HepG2 (cell line): ENCODE measurements around the gene ZNF629. TPM values are rescaled to one million over a fixed set of nuclear protein-coding genes. Genes with fewer than 3 reads are reported as not detected.

Experiments used
- ATAC-seq: fragments of 200-7000 bp; cut with Tn5 transposase; 3 replicates; pipeline ENCODE4 v1.9.1; 2020; ENCODE audit warnings: mild to moderate bottlenecking, moderate library complexity
- BruUV-seq: library from RNA; stranded (reverse); fragments of 400-500 nt; replicated peaks from 2 replicates; lab custom pipeline; 2021; lab: Mats Ljungman, UMichigan
- CTCF ChIA-PET: fragments of 300-600 bp; formaldehyde crosslinking; extraction: SDS; loops from one replicate; lab custom pipeline; 2021; ENCODE audit warnings: low total read pairs, inconsistent platforms, low intra/inter-chr PET ratio; lab: Yijun Ruan, JAX
- POLR2A ChIA-PET: fragments of 350-600 bp; sonication (Branson Sonifier 250); formaldehyde crosslinking; loops from one replicate; lab custom pipeline; 2020; ENCODE audit warnings: antibody characterized with exemption, inconsistent platforms; lab: Yijun Ruan, JAX
- DNase-seq: peaks from one replicate; pipeline ENCODE4 v3.0.0-alpha.2; 2015; ENCODE audit warnings: low spot score
- FAIRE-seq: peaks from 3 replicates; lab custom pipeline; 2011; peaks lifted over from hg19 to GRCh38; lab: Jason Lieb, UNC
- H2AFZ ChIP-seq: one replicate; pipeline ENCODE4 v1.6.1; 2011; ENCODE audit warnings: low read length, inconsistent platforms
- H3K27ac ChIP-seq: fragments of 300-600 bp; 3 replicates; pipeline ENCODE4 v1.8.0; 2011; ENCODE audit warnings: mixed run types, mild to moderate bottlenecking, mixed read lengths, low read length, inconsistent platforms; ENCODE audit not compliant: insufficient read depth; ENCODE audit errors: extremely low read length
- H3K27me3 ChIP-seq, 2 experiments: fragments of 200-600 bp in 1 of 2; 2 replicates in 1 of 2; 3 replicates in 1 of 2; pipeline versions ENCODE4 v1.6.0 to v1.8.0; 2011; ENCODE audit warnings: low read length in 2 of 2, mild to moderate bottlenecking in 2 of 2, moderate library complexity in 2 of 2, inconsistent platforms in 1 of 2; ENCODE audit not compliant: insufficient read depth in 2 of 2, control insufficient read depth in 1 of 2
- H3K36me3 ChIP-seq, 2 experiments: fragments of 200-600 bp in 1 of 2; replicated peaks in 1 of 2; 2 replicates in 1 of 2; 3 replicates in 1 of 2; pipeline versions ENCODE4 v1.5.1 to v1.8.0; 2011; ENCODE audit warnings: low read length in 2 of 2, inconsistent platforms in 1 of 2; ENCODE audit not compliant: insufficient read depth in 2 of 2, control insufficient read depth in 1 of 2
- H3K4me1 ChIP-seq: 2 replicates; pipeline ENCODE4 v1.5.1; 2012; ENCODE audit warnings: low read length, inconsistent platforms; ENCODE audit not compliant: insufficient read depth
- H3K4me2 ChIP-seq: 2 replicates; pipeline ENCODE4 v1.6.0; 2011; ENCODE audit warnings: low read depth, low read length, inconsistent platforms
- H3K4me3 ChIP-seq, 3 experiments: fragments of 200-600 bp in 1 of 3; sonication (generic), shearing (Covaris generic) in 1 of 3; replicated peaks in 1 of 3; 2 replicates each; pipeline ENCODE4 v1.5.1; 2011 to 2016; ENCODE audit warnings: low read length in 3 of 3, inconsistent platforms in 2 of 3, low read depth in 2 of 3, mild to moderate bottlenecking in 2 of 3, control low read depth in 1 of 3, mixed read lengths in 1 of 3; ENCODE audit not compliant: insufficient read depth in 1 of 3
- H3K79me2 ChIP-seq: one replicate; pipeline ENCODE4 v1.6.1; 2011; ENCODE audit warnings: low read length, inconsistent platforms; ENCODE audit not compliant: insufficient read depth
- H3K9ac ChIP-seq: 2 replicates; pipeline ENCODE4 v1.6.0; 2011; ENCODE audit warnings: mild to moderate bottlenecking, low read depth, low read length, inconsistent platforms; ENCODE audit not compliant: insufficient read depth
- H3K9me3 ChIP-seq: 2 replicates; pipeline ENCODE4 v1.5.1; 2012; ENCODE audit warnings: mild to moderate bottlenecking, low read length
- H4K20me1 ChIP-seq: 2 replicates; pipeline ENCODE4 v1.6.0; 2011; ENCODE audit warnings: inconsistent platforms, mild to moderate bottlenecking, low read length, moderate library complexity; ENCODE audit not compliant: insufficient read depth
- CTCF ChIP-seq: sonication (generic); formaldehyde crosslinking; IDR thresholded peaks from 2 replicates; pipeline ENCODE4 v1.5.0; 2020; ENCODE audit warnings: mild to moderate bottlenecking, missing genetic modification reagents, moderate library complexity
- EHMT2 ChIP-seq: fragments of 200-600 bp; sonication (generic); IDR thresholded peaks from 2 replicates; pipeline ENCODE4 v1.7.0; 2017; ENCODE audit warnings: antibody characterized with exemption, low read depth, low read length, borderline replicate concordance
- MEIS1 ChIP-seq: sonication (generic); formaldehyde crosslinking; IDR thresholded peaks from 2 replicates; pipeline ENCODE4 v1.9.0; 2021; ENCODE audit warnings: mild to moderate bottlenecking, missing genetic modification reagents, moderate library complexity, borderline replicate concordance
- ONECUT2 ChIP-seq: sonication (generic); formaldehyde crosslinking; IDR thresholded peaks from 2 replicates; pipeline ENCODE4 v1.4.0; 2020; ENCODE audit warnings: missing genetic modification reagents
- SOX5 ChIP-seq: IDR thresholded peaks from 2 replicates; pipeline ENCODE4 v1.6.1; 2016; ENCODE audit warnings: borderline replicate concordance
- SSRP1 ChIP-seq: IDR thresholded peaks from 2 replicates; pipeline ENCODE4 v1.6.1; 2016; ENCODE audit warnings: control low read depth
- TOPORS ChIP-seq: sonication (generic); formaldehyde crosslinking; IDR thresholded peaks from 2 replicates; pipeline ENCODE4 v1.8.0; 2023; ENCODE audit warnings: mild to moderate bottlenecking, missing genetic modification reagents
- ZNF121 ChIP-seq: sonication (generic); formaldehyde crosslinking; IDR thresholded peaks from 2 replicates; pipeline ENCODE4 v1.5.0; 2020; ENCODE audit warnings: mild to moderate bottlenecking, missing genetic modification reagents
- ZNF282 ChIP-seq: fragments of 450-650 bp; IDR thresholded peaks from 2 replicates; pipeline ENCODE4 v1.6.1; 2018; ENCODE audit not compliant: partially characterized antibody
- ZNF740 ChIP-seq: sonication (generic); formaldehyde crosslinking; IDR thresholded peaks from 2 replicates; pipeline ENCODE4 v1.4.0; 2020; ENCODE audit warnings: missing genetic modification reagents
- WGBS: methylation state at CpG from one replicate; pipeline ENCODE4 v1.1.6; 2017; ENCODE audit warnings: low lambda C conversion rate; 5-methylcytosine and 5-hydroxymethylcytosine counted together
- in situ Hi-C: cut with HindIII; loops from 2 replicates; pipeline ENCODE4 v1.10.0; 2017; ENCODE audit warnings: low pct_unique_long_range_greater_than_20kb; ENCODE audit not compliant: extremely low pct_ligation_motif_present
- intact Hi-C: fragments of 100-400 bp; cut with micrococcal nuclease; formaldehyde crosslinking; loops from one replicate; pipeline ENCODE4 v1.10.0; 2022; ENCODE audit not compliant: unreplicated experiment
- polyA plus RNA-seq, 8 experiments: library from polyadenylated mRNA; depleted of rRNA in 3 of 8; stranded (reverse) in 7 of 8; unstranded in 1 of 8; fragments of >200 nt; fragmentation: Illumina TruSeq in 4 of 8; extraction: Trizol in 4 of 8; gene quantifications; 2 replicates each; pipeline versions ENCODE4 v1.2.1 to v1.2.3, GENCODE V29; 2011 to 2016; ENCODE audit warnings: low read depth in 4 of 8, missing spikeins in 1 of 8, mixed read lengths in 1 of 8; ENCODE audit not compliant: insufficient read depth in 1 of 8
- total RNA-seq, 5 experiments: library from RNA; depleted of rRNA; stranded (reverse); fragments of >200 nt; fragmentation: Illumina TruSeq; extraction: Trizol; gene quantifications; 2 replicates each; pipeline ENCODE4 v1.2.3, GENCODE V29; 2016; ENCODE audit warnings: low read depth in 1 of 5
- TF ChIP-seq, protein P1 (sequence below): sonication (generic); formaldehyde crosslinking; IDR thresholded peaks from 2 replicates; pipeline ENCODE4 v1.5.0; 2020; ENCODE audit warnings: mild to moderate bottlenecking, missing genetic modification reagents, borderline replicate concordance

ZNF629 gene
- total and polyA plus RNA-seq, 2 of the 13 experiments (the other 11 are each of a cell fraction or from before 2014, with no cell fraction given) = 6.1 to 16.5 TPM

DNA sequence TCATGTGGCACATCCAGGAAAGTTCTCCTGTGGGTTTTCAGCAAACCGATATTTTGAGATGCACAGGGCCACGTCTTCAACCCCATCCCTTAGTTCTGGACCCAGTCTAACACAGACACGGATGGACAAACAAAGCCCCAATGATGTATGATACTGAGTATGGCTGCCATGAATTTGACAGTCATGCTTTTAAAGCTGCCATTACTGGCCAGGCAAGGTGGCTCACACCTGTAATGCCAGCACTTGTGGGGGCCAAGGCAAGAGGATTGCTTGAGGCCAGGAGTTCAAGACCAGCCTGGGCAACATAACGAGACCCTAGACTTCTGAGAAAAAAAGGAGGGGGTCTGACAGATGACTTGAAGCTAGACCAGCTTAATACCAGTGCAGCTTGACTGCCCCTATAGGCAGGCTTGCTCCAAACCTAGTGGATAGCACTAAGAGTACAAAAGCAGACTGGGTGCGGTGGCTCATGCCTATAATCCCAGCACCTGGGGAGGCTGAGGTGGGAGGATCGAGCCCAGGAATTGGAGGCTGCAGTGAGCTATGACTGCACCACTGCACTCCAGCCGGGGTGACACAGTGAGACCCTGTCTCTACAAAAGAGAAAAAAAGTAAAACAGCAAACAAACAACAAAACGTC is 10.8 kb upstream of the ZNF629 start (continued):
- TF ChIP-seq CTCF (CRISPR knock-in tag) (peak; percentile 33; the same call in 1 of the 2 replicates), EHMT2 (no peak), ONECUT2 (CRISPR knock-in tag) (no peak), ZNF282 (no peak)

GRCh38 chr16:30794634-30795033 is 7.6 kb upstream of the ZNF629 start:
- no peaks in the 10 kb centered on the region for H3K9me3 ChIP-seq
- FAIRE-seq (no peak), DNase-seq (no peak), ATAC-seq (no peak)
- no peak overlapping the region for H3K27ac ChIP-seq
- H4K20me1 ChIP-seq = no peaks in the 10 kb centered on the region
- H3K27me3 ChIP-seq = peaks cover 4 to 21% of the 10 kb centered on the region in 2 experiments; a peak in 3 of 5 replicates
- no peak overlapping the region for H3K9ac ChIP-seq
- no peaks in the 10 kb centered on the region for H3K79me2 ChIP-seq
- no peak overlapping the region for H2AFZ ChIP-seq
- H3K36me3 ChIP-seq = no peaks in the 10 kb centered on the region
- peaks cover 48% of the 10 kb centered on the region for H3K4me1 ChIP-seq
- WGBS = 45% methylated on average over 3 of the region's 3 CpGs
- ChIA-PET POLR2A (interaction anchor here (1.3 to 7.0 kb wide), 2 partner anchors 11 to 80 kb away, joined by 3 to 42 read pairs; no protein-coding TSS in a partner anchor), CTCF (no interaction called here)
- intact Hi-C loops (no loop called here), in situ Hi-C loops (no loop called here)
- H3K4me3 ChIP-seq = no peak overlapping the region
- no peak overlapping the region for H3K4me2 ChIP-seq
- no TSS peak for BruUV-seq
- TF ChIP-seq ZNF740 (CRISPR knock-in tag) (no peak), MEIS1 (no peak), ZNF121 (no peak), TOPORS (CRISPR knock-in tag) (no peak), SOX5 (CRISPR knock-in tag) (no peak), SSRP1 (CRISPR knock-in tag) (no peak)
- TF ChIP-seq, protein P1, sequence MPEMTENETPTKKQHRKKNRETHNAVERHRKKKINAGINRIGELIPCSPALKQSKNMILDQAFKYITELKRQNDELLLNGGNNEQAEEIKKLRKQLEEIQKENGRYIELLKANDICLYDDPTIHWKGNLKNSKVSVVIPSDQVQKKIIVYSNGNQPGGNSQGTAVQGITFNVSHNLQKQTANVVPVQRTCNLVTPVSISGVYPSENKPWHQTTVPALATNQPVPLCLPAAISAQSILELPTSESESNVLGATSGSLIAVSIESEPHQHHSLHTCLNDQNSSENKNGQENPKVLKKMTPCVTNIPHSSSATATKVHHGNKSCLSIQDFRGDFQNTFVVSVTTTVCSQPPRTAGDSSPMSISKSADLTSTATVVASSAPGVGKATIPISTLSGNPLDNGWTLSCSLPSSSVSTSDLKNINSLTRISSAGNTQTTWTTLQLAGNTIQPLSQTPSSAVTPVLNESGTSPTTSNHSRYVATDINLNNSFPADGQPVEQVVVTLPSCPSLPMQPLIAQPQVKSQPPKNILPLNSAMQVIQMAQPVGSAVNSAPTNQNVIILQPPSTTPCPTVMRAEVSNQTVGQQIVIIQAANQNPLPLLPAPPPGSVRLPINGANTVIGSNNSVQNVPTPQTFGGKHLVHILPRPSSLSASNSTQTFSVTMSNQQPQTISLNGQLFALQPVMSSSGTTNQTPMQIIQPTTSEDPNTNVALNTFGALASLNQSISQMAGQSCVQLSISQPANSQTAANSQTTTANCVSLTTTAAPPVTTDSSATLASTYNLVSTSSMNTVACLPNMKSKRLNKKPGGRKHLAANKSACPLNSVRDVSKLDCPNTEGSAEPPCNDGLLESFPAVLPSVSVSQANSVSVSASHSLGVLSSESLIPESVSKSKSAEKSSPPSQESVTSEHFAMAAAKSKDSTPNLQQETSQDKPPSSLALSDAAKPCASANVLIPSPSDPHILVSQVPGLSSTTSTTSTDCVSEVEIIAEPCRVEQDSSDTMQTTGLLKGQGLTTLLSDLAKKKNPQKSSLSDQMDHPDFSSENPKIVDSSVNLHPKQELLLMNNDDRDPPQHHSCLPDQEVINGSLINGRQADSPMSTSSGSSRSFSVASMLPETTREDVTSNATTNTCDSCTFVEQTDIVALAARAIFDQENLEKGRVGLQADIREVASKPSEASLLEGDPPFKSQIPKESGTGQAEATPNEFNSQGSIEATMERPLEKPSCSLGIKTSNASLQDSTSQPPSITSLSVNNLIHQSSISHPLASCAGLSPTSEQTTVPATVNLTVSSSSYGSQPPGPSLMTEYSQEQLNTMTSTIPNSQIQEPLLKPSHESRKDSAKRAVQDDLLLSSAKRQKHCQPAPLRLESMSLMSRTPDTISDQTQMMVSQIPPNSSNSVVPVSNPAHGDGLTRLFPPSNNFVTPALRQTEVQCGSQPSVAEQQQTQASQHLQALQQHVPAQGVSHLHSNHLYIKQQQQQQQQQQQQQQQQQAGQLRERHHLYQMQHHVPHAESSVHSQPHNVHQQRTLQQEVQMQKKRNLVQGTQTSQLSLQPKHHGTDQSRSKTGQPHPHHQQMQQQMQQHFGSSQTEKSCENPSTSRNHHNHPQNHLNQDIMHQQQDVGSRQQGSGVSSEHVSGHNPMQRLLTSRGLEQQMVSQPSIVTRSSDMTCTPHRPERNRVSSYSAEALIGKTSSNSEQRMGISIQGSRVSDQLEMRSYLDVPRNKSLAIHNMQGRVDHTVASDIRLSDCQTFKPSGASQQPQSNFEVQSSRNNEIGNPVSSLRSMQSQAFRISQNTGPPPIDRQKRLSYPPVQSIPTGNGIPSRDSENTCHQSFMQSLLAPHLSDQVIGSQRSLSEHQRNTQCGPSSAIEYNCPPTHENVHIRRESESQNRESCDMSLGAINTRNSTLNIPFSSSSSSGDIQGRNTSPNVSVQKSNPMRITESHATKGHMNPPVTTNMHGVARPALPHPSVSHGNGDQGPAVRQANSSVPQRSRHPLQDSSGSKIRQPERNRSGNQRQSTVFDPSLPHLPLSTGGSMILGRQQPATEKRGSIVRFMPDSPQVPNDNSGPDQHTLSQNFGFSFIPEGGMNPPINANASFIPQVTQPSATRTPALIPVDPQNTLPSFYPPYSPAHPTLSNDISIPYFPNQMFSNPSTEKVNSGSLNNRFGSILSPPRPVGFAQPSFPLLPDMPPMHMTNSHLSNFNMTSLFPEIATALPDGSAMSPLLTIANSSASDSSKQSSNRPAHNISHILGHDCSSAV (CRISPR knock-in tag) = no peak
